RKO (cell line): Measurements from ENCODE around the gene LRP11.

ENCODE experiments used
- DNase-seq: peaks from one replicate; pipeline ENCODE4 v3.0.0-alpha.2; 2016; ENCODE audit warnings: low spot score

The LRP11 gene

GRCh38 chr6:149782337-149782736 lies 81.8 kb downstream of the LRP11 start:
- no peak for DNase-seq

- no peak for DNase-seq
Observed at GRCh38 chr6:149781715-149782114, 82.4 kb downstream of the LRP11 start.

- DNase-seq, result no peak
Observed at GRCh38 chr6:149779644-149779963, 84.6 kb downstream of the LRP11 start.

- DNase-seq, result no peak
Observed at GRCh38 chr6:149777624-149778023, 86.5 kb downstream of the LRP11 start.

- no peak for DNase-seq
Observed at GRCh38 chr6:149771925-149772324, 92.2 kb downstream of the LRP11 start.

- no peak for DNase-seq
Observed at GRCh38 chr6:149771185-149771584, 93.0 kb downstream of the LRP11 start.

GRCh38 chr6:149769676-149770075 lies 94.5 kb downstream of the LRP11 start:
- no peak for DNase-seq
